ENCODE data around the gene CEBPA.
"Not testable (repeated sequence)": the region's sequence is repeated elsewhere in the genome, so short reads cannot be mapped to it uniquely, and the experiment has no call there.

- TF ChIP-seq POLR2AphosphoS5, POLR2A (IDR thresholded peaks at IDR 0.05): not testable (repeated sequence)
- TF ChIP-seq, protein P1, sequence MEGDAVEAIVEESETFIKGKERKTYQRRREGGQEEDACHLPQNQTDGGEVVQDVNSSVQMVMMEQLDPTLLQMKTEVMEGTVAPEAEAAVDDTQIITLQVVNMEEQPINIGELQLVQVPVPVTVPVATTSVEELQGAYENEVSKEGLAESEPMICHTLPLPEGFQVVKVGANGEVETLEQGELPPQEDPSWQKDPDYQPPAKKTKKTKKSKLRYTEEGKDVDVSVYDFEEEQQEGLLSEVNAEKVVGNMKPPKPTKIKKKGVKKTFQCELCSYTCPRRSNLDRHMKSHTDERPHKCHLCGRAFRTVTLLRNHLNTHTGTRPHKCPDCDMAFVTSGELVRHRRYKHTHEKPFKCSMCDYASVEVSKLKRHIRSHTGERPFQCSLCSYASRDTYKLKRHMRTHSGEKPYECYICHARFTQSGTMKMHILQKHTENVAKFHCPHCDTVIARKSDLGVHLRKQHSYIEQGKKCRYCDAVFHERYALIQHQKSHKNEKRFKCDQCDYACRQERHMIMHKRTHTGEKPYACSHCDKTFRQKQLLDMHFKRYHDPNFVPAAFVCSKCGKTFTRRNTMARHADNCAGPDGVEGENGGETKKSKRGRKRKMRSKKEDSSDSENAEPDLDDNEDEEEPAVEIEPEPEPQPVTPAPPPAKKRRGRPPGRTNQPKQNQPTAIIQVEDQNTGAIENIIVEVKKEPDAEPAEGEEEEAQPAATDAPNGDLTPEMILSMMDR (IDR thresholded peaks at IDR 0.05): not testable (repeated sequence)
Observed at GRCh38 chr19:33295046-33295445, 7.3 kb downstream of the CEBPA start.

All from prostate gland (tissue), 2 donors.